Activated T-helper 9 cell treated with anti-CD3 and anti-CD28 coated beads, Interleukin-2, amount 50 U/mL, for 16 hours (primary cell): Measurements from ENCODE around the gene PHC2.
"Not testable (repeated sequence)": the region's sequence is repeated elsewhere in the genome, so short reads cannot be mapped to it uniquely, and the experiment has no call there.

Experiments
- DNase-seq: peaks from one replicate; pipeline ENCODE4 v3.0.0-alpha.2; 2020; ENCODE audit warnings: low read depth

The PHC2 gene

DNA sequence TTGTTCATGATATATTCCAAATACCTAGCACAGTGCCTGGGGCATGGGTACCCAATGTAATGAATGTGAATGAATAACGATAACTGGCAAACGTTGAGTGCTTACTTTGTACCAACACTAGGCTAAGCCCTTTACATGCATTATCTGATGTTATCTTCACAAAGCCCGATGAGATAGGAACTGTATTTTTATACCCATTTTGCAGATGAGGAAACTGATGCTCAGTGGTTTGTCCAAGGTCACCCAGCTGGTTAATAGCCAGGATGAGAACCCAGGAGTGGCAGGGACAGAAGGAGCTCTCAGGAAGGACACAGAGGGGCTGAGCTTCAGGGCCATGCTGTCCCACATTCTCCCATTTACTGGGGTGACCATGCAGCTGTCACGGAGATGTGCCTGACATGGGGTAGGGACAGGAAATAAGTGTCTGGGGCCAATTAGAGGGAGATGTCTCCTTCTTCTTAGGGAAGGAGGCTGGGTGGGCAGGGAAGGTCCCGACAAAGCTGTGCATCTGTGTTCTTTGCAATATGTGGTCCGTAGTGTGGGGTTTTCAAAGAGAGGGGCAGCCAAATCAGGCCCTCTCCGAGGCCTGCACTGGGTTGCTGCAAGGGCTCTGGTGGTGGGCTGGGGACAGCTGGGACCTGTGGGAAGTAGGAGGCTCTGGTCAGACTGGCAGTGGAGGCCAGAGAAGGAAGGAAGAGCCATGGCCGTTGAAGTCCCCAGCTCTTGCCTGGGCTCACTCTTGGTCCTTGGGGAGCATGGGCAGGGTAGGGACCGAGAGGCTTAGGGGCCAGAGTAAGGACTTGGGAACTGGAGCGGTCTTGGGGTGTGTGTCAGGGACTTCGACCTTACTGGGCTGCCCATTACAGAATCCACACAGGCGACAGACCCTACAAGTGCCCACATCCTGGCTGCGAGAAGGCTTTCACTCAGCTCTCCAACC is 136.6 kb downstream of the PHC2 start:
- DNase-seq = no peak

- DNase-seq = no peak
Observed at GRCh38 chr1:33292726-33293340, 138.1 kb downstream of the PHC2 start.

- not testable (repeated sequence) for DNase-seq
Observed at GRCh38 chr1:33290615-33291014, 140.3 kb downstream of the PHC2 start.

DNA sequence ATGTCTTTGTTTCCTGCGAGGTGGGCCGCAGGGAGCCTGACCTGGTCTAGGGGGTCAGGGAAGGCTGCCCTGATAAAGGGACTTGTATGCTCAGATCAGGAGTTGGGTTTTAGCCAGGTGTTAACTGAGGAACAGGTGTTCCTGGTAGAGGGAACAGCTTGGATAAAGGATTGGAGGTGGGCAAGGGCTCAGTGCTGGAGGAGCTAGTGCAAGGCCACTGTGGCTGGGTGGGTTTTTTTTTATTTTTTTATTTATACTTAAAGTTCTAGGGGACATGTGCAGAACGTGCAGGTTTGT is 141.1 kb downstream of the PHC2 start:
- DNase-seq = no peak

DNA sequence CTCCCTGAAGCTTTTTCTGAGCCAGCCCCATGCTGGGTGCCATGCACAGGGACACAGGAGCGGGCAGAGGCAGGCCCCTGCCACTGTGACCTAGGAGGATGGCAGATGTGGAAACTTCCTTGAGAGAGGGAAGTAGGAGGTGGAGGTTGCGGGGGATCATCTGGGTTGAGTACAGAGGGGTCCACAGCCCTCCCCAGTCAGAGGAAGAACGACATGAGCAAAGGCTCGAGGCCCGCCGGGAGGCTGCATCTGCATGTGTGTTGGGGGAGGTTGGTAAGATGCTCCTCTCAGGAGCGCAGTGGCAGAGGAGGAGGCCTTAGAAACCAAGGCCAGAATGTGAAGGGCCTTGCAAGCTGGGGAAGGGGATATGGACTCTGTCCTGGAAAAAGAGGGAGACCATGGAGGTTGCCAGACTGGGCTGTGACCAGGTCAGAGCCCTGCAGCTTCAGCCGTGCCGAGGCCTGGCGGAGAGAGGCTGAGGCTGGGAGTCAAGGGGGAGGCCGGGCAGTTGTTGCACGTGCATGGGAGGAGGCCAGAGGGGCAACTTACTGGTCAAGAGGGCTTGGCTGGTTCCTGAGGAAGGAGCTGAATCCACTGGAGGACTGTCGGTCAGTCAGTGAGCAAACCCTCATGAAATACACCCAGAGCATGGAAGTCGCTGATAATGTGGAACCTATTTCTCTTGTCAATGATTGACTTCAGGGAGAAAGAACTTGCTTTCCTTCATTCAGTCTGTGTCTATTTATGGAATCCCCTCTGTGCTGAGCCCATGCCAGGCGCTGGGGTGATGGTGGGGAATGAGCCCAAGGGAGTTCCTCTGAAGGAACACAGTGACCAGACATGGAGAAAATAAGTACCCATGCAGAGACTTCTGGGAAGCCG is 141.7 kb downstream of the PHC2 start:
- no peak for DNase-seq

DNA sequence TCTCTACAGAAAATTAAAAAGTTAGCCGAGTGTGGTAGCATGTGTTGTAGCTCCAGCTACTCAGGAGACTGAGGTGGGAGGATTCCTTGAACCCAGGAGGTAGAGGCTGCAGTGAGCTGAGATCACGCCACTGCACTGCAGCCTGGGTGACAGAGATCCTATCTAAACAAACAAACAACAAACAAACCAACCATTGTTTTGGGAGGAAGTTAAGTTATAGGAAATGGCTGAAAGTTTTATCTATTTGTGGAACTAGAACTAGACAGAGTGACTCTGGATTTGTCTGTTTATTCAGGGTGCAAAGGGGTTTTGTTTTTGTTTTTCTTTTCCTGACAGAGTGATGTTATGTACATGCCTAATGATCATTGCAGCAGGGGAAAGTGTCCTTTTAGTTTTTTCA is 143.6 kb downstream of the PHC2 start:
- DNase-seq = no peak

- no peak for DNase-seq
Observed at GRCh38 chr1:33286451-33287185, 144.3 kb downstream of the PHC2 start.

- no peak for DNase-seq
Observed at GRCh38 chr1:33284049-33284448, 146.8 kb downstream of the PHC2 start.

DNA sequence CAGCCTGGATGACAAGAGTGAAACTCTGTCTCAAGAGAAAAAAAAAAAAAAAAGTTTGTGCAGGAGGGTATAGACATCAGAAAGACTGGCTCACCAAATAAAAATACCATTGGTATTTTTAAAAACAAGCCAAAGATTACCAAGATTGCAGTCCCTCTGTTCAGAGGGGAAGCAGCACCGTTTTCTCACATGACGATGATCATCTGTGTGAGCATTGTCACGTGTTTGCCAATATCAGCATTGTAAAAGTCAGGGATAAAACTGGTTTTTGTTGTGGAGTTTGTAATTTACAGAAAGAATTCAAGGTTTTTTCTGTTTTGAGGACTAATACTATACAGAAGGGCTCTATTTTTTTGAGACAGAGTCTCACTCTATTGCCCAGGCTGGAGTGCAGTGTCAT is 148.1 kb downstream of the PHC2 start:
- no peak for DNase-seq

- DNase-seq = no peak
Observed at GRCh38 chr1:33281554-33282303, 149.2 kb downstream of the PHC2 start.

DNA sequence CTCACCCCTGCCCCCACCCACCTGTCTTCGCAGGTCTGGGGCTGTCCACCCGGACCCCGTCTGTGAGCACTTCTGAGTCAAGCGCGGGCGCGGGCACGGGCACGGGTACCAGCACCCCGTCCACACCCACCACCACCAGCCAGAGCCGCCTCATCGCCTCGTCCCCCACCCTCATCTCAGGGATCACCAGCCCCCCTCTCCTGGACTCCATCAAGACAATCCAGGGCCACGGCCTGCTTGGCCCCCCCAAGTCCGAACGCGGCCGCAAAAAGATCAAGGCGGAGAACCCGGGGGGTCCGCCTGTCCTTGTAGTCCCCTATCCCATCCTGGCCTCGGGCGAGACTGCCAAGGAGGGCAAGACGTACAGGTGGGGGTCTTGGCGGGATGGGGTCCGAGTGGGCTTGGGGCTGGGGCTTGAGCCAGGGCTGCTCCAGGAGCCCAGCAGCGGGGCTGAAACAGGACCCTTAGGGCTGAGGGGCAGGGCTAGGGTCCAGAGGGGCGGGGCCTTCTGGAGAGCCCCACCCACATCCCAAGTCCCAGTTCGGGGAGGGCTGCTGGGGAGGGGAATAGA is 150.7 kb downstream of the PHC2 start:
- DNase-seq = no peak

DNA sequence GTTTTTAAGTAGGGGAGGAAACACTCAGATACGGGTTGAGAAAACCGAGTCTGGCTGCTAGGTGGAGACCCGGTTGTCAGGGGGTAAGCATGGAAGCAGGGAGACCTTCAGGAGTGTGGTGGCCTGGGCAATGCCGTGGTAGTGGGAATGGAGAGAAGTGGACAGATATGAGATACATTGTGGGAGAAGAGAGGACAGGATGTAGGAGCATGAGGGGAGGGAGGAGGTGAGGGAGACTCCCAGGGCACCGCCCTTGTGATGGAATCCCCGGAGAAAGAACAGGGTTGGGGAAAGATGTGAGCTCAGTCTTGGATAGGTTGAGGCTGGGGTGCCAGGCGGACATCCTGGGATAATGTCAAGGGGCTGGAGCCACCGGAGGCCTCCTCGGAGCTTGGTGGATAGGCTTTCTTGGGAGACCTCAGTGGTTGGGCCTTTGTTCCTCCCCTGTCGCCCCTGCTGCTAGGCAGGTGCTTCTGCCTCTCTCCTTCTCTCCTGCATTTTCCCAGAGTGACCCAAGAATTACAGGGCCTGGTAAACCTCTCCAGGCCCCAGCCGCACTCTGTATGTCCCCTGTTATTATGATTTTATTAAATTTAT is 153.3 kb downstream of the PHC2 start:
- DNase-seq = no peak

GRCh38 chr1:33276573-33277298 is 154.2 kb downstream of the PHC2 start:
- no peak for DNase-seq

GRCh38 chr1:33275706-33276572 is 155.0 kb downstream of the PHC2 start:
- DNase-seq = no peak

DNA sequence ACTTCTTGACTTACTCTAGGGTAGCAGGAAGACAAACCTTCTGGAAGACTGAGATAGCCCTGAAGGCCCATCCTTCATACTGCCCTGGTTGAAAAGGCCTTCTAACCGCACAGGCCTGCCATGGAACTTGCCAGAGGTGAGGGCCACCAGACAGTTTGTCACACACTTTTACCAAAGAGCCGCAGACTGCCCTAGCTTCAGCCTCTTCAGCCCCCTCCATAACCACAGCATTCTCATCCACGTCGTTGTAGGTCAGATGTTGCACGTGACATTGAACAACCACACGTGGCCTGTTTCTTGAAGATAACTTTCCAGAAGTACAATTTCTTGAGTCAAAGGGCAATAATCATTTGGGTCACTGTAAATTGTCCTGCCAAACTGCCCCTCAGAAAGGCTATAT is 155.7 kb downstream of the PHC2 start:
- no peak for DNase-seq

GRCh38 chr1:33274446-33274845 is 156.4 kb downstream of the PHC2 start:
- no peak for DNase-seq

GRCh38 chr1:33273961-33274371 is 156.9 kb downstream of the PHC2 start:
- DNase-seq = no peak
